ENCODE measurements around the gene DGUOK. TPM values are rescaled to one million over a fixed set of nuclear protein-coding genes. Genes with fewer than 3 reads are reported as not detected.

The DGUOK gene
- total and polyA plus RNA-seq, 2 of the 4 experiments (the other 2 are of a cell fraction): 66.3 to 111 TPM

DNA sequence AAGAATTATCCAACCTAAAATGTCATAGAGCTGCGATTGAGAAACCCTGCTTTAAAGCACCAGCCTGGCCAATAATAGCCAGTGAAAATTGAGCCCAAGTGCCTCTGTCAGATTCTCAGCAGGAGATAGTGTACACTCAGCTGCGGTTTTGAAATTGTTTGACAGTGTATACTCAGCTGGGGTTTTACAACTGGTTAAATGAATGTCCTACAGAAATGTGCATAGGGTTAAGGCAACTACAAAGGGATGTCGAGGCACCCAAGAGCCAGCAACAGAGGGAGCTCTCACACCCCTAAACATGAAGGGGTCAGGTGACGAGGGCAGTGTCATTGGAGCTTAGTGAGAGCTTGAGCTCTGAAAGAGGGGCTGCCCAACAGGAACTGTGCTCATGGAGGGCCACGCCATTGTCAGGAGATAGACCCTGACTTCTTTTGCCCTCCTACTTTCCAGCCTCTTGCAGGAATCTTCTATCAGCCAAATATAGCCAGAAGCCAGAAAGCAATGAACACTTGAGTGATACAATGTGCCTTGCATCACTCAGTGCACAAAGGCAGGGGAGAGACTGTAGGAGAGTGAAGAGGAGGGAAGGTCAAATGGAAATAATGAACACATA, 18.7 kb upstream of the DGUOK start:
- no peak overlapping the region for H3K4me2 ChIP-seq (ENCODE audit: low read depth, low read length)
- no peak overlapping the region for H3K27ac ChIP-seq (ENCODE audit: insufficient read depth, low read length)
- H3K23ac ChIP-seq (ENCODE audit: low read depth, low read length): no peak overlapping the region
- POLR2A ChIA-PET (ENCODE audit: unreplicated experiment): no interaction called here
- no peak overlapping the region for H2BK20ac ChIP-seq (ENCODE audit: low read depth, low read length)
- 100% methylated on average over 1 of the region's 5 CpGs; no CpG with 5 or more reads in 1 of the 2 experiments for WGBS, 2 experiments (ENCODE audit: extremely low coverage in 2 of 2, insufficient read length in 1 of 2)
- H3K9ac ChIP-seq (ENCODE audit: low read depth, low read length): no peak overlapping the region
- no peaks in the 10 kb centered on the region for H3K9me3 ChIP-seq (ENCODE audit: control insufficient read depth, insufficient read depth, low read length)
- no peaks in the 10 kb centered on the region for H3K9me1 ChIP-seq (ENCODE audit: insufficient read depth, low read length)
- H3K79me1 ChIP-seq (ENCODE audit: low read depth in 1 of 2, low read length in 2 of 2): peaks cover 20 to 43% of the 10 kb centered on the region in 2 experiments
- in situ Hi-C loops (cut with MboI; ENCODE audit: low sequenced_read_pairs): no loop called here
- DNase-seq (peak; percentile 62), ATAC-seq (ENCODE audit: low read depth) (peak; percentile 56)
- no peak overlapping the region for H3K4ac ChIP-seq (ENCODE audit: low read depth, low read length)
- no peak overlapping the region for H4K5ac ChIP-seq (ENCODE audit: low read depth, low read length)
- peaks cover 47% of the 10 kb centered on the region for H3K36me3 ChIP-seq (ENCODE audit: control insufficient read depth, insufficient read depth, low read length)
- no peak overlapping the region for H2AK5ac ChIP-seq (ENCODE audit: low read depth, low read length)
- H2AFZ ChIP-seq (replicated peaks; ENCODE audit: low read length, poor library complexity): no peak overlapping the region
- no peak overlapping the region for H2AK9ac ChIP-seq (replicated peaks; ENCODE audit: low read depth, low read length, poor library complexity)
- no peak overlapping the region for H4K91ac ChIP-seq (ENCODE audit: insufficient read depth, low read depth, low read length)
- no peaks in the 10 kb centered on the region; the same call in 1 of the 2 replicates for H3K4me1 ChIP-seq (ENCODE audit: control insufficient read depth, insufficient read depth, low read length)
- intact Hi-C loops (cut with micrococcal nuclease): no loop called here
- TF ChIP-seq, protein P1, sequence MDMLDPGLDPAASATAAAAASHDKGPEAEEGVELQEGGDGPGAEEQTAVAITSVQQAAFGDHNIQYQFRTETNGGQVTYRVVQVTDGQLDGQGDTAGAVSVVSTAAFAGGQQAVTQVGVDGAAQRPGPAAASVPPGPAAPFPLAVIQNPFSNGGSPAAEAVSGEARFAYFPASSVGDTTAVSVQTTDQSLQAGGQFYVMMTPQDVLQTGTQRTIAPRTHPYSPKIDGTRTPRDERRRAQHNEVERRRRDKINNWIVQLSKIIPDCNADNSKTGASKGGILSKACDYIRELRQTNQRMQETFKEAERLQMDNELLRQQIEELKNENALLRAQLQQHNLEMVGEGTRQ (IDR thresholded peaks at IDR 0.05; ENCODE audit: low read depth, low read length): 0 out of 2 replicates have a peak, but pooled peaks have one; percentile 13
- TF ChIP-seq, protein P2, sequence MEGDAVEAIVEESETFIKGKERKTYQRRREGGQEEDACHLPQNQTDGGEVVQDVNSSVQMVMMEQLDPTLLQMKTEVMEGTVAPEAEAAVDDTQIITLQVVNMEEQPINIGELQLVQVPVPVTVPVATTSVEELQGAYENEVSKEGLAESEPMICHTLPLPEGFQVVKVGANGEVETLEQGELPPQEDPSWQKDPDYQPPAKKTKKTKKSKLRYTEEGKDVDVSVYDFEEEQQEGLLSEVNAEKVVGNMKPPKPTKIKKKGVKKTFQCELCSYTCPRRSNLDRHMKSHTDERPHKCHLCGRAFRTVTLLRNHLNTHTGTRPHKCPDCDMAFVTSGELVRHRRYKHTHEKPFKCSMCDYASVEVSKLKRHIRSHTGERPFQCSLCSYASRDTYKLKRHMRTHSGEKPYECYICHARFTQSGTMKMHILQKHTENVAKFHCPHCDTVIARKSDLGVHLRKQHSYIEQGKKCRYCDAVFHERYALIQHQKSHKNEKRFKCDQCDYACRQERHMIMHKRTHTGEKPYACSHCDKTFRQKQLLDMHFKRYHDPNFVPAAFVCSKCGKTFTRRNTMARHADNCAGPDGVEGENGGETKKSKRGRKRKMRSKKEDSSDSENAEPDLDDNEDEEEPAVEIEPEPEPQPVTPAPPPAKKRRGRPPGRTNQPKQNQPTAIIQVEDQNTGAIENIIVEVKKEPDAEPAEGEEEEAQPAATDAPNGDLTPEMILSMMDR (conservative IDR thresholded peaks at IDR 0.05; ENCODE audit: low read depth, low read length): peak; percentile 24; the same call in 1 of the 2 replicates
- TF ChIP-seq BHLHE40 (IDR thresholded peaks at IDR 0.05; ENCODE audit: low read depth, low read length) (no peak), MAFK (IDR thresholded peaks at IDR 0.05; ENCODE audit: low read depth, low read length) (no peak)
- no peak overlapping the region for H4K8ac ChIP-seq (ENCODE audit: low read depth in 2 of 2, low read length in 2 of 2)
- H3K56ac ChIP-seq (ENCODE audit: extremely low read depth, insufficient read depth, low read length): no peak overlapping the region
- H3K18ac ChIP-seq (ENCODE audit: low read depth, low read length): no peak overlapping the region
- dilution Hi-C loops (cut with HindIII; ENCODE audit: low sequenced_read_pairs, unreplicated experiment): no loop called here
- no peak overlapping the region for H2BK120ac ChIP-seq (ENCODE audit: low read depth, low read length)
- BruUV-seq (replicated peaks): no TSS peak
- peaks cover 48% of the 10 kb centered on the region for H4K20me1 ChIP-seq (ENCODE audit: insufficient read depth, low read length)
- H3K27me3 ChIP-seq (ENCODE audit: control insufficient read depth, insufficient read depth, low read length): no peaks in the 10 kb centered on the region
- H3K4me3 ChIP-seq (ENCODE audit: insufficient read depth, low read depth, low read length): no peak overlapping the region
- H2BK5ac ChIP-seq (ENCODE audit: low read depth, low read length, poor library complexity, severe bottlenecking): no peak overlapping the region
- CTCF ChIA-PET: interaction anchor here (0.6 to 1.1 kb wide), 2 partner anchors 81 to 240 kb away, joined by 3 to 4 read pairs; no protein-coding TSS in a partner anchor
- H2BK15ac ChIP-seq (ENCODE audit: low read depth, low read length): no peak overlapping the region
- H3K14ac ChIP-seq (replicated peaks; ENCODE audit: low read depth, low read length): no peak overlapping the region

All from IMR-90 (cell line).